NCI-H510A (cell line): ENCODE results near the gene SULT6B1.
"Not testable (repeated sequence)": the region's sequence is repeated elsewhere in the genome, so short reads cannot be mapped to it uniquely, and the experiment has no call there.

Experiments
- DNase-seq: peaks from one replicate; lab custom pipeline; 2025; lab: John Stamatoyannopoulos, UW

Gene SULT6B1

GRCh38 chr2:37195862-37196319 is 7.4 kb upstream of the SULT6B1 start:
- DNase-seq = not testable (repeated sequence)

GRCh38 chr2:37192551-37192950 is 4.1 kb upstream of the SULT6B1 start:
- DNase-seq = no peak

GRCh38 chr2:37191747-37192146 is 3.3 kb upstream of the SULT6B1 start:
- DNase-seq = no peak

GRCh38 chr2:37191253-37191652 is 2.8 kb upstream of the SULT6B1 start:
- no peak for DNase-seq

- DNase-seq = no peak
Measured at GRCh38 chr2:37190290-37190689, 1.8 kb upstream of the SULT6B1 start.

GRCh38 chr2:37189452-37190153 is 1.1 kb upstream of the SULT6B1 start:
- DNase-seq = no peak

GRCh38 chr2:37181726-37182684 is 6.5 kb downstream of the SULT6B1 start:
- DNase-seq = no peak

- DNase-seq = no peak
Measured at GRCh38 chr2:37180640-37181039, 7.8 kb downstream of the SULT6B1 start.

GRCh38 chr2:37180006-37180639 is 8.3 kb downstream of the SULT6B1 start:
- DNase-seq = no peak

GRCh38 chr2:37173741-37174140 is 14.7 kb downstream of the SULT6B1 start:
- DNase-seq = no peak

- no peak for DNase-seq
Measured at GRCh38 chr2:37171624-37171950, 16.9 kb downstream of the SULT6B1 start.

GRCh38 chr2:37168217-37168981 is 20.1 kb downstream of the SULT6B1 start:
- no peak for DNase-seq

- DNase-seq = no peak
Measured at GRCh38 chr2:37167636-37168180, 20.8 kb downstream of the SULT6B1 start.

- DNase-seq = no peak
Measured at GRCh38 chr2:37164757-37165156, 23.7 kb downstream of the SULT6B1 start.

- peak; percentile 67 for DNase-seq
Measured at GRCh38 chr2:37156857-37157714, 31.4 kb downstream of the SULT6B1 start, which contains the start of gene EIF2AK2. Gene EIF2AK2, minus strand, starts transcription at chr2:37156980. Its CDS starts 9,174 bp downstream, at chr2:37147806.

- peak; percentile 32 for DNase-seq
Measured at GRCh38 chr2:37156071-37156856, 32.2 kb downstream of the SULT6B1 start.

- DNase-seq = no peak
Measured at GRCh38 chr2:37154785-37155184, 33.7 kb downstream of the SULT6B1 start.

- no peak for DNase-seq
Measured at GRCh38 chr2:37153224-37153623, 35.2 kb downstream of the SULT6B1 start.

GRCh38 chr2:37149626-37150322 is 38.7 kb downstream of the SULT6B1 start:
- DNase-seq = no peak
